Measurements from ENCODE around the gene ADSS2.

ADSS2 gene

DNA sequence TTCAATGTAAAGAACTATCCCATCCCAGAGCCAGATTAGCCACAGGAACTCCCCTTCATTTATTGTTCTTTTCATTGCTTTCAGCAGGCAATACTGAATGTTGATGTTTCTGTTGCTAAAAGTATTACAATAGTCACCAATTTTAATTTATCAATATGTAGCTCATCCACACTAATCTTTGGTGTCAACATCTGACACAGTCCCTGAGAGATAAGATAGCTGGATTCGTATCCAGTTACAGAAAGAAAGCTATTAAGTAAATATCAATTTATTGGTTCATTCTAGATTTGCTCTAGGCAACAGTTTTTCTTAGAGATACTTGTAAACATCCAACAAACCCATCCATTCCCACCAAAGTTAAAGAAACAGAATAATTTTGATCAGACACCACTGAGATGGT is 4.7 kb downstream of the ADSS2 start:
- H3K4me3 ChIP-seq (ENCODE audit: low read depth, low read length) = no peak overlapping the region
- TF ChIP-seq, protein P1, sequence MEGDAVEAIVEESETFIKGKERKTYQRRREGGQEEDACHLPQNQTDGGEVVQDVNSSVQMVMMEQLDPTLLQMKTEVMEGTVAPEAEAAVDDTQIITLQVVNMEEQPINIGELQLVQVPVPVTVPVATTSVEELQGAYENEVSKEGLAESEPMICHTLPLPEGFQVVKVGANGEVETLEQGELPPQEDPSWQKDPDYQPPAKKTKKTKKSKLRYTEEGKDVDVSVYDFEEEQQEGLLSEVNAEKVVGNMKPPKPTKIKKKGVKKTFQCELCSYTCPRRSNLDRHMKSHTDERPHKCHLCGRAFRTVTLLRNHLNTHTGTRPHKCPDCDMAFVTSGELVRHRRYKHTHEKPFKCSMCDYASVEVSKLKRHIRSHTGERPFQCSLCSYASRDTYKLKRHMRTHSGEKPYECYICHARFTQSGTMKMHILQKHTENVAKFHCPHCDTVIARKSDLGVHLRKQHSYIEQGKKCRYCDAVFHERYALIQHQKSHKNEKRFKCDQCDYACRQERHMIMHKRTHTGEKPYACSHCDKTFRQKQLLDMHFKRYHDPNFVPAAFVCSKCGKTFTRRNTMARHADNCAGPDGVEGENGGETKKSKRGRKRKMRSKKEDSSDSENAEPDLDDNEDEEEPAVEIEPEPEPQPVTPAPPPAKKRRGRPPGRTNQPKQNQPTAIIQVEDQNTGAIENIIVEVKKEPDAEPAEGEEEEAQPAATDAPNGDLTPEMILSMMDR (IDR thresholded peaks at IDR 0.05; ENCODE audit: low read depth, low read length, missing control alignments) = no peak
- DNase-seq (ENCODE audit: low read depth) = no peak
- in situ Hi-C loops (cut with HindIII; ENCODE audit: low sequenced_read_pairs) = no loop called here

DNA sequence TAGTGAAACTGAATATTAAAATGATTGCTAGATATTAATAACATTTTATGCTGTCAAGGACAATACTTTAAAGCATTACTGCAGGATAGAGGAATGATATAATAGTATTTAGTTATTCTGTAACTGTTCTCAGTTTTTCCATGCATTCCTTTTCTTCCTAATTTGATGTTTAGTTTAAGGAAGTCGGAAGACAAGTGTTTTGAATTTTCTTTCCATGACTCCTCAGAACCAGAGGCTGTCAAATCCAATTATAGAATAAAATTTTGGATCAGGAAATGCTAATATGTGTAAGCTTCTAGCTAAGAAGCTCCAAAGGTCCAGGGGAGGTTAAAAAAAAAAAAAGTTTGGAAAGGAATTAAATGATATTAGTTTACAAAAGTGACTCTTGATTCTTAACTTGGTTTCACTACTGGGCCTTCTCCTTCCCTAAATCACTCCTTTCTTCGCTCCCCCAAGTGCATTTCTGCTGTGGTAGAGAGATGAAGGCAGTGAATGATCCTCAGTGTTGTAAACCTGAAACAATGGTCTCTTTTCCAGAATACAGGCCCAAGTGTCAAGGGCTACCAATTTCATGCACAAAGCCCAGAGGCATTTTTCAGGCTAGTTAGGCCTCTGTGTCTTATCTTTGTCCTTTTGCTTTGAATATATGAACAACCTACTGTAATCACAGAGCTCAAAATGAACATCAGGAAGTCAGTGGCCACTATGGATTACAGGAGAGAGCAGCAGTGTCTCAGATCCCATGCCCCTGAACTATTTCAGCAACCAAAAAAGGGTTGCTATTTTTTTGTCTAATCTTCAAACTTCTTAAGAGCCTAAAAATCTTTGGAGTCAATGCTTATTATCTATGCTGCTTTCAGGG is 6.2 kb downstream of the ADSS2 start:
- H3K4me3 ChIP-seq (ENCODE audit: low read depth, low read length) = no peak overlapping the region
- TF ChIP-seq, protein P1 (IDR thresholded peaks at IDR 0.05; ENCODE audit: low read depth, low read length, missing control alignments) = no peak
- in situ Hi-C loops (cut with HindIII; ENCODE audit: low sequenced_read_pairs) = no loop called here
- no peak for DNase-seq (ENCODE audit: low read depth)

DNA sequence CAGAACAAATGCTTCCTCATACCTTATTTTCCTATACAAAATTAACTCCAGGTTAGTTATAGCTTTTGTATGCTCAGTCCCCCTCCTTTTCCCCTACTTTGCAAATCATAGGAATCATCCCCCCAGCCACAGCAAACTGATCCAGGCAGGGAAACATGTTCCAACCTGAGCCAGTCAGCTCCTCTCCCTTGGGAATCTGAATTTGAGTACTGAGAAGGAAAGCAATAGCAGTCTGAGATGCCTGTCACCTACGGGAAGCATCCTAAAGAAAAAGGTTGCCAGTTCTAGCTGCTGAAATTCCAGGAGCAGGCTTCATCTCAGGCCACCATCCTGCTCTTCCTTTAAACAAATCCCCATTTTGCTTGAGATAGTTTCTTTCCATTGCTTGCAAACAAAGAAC is 6.9 kb downstream of the ADSS2 start:
- TF ChIP-seq, protein P1 (IDR thresholded peaks at IDR 0.05; ENCODE audit: low read depth, low read length, missing control alignments) = no peak
- no peak overlapping the region for H3K4me3 ChIP-seq (ENCODE audit: low read depth, low read length)
- DNase-seq (ENCODE audit: low read depth) = no peak
- in situ Hi-C loops (cut with HindIII; ENCODE audit: low sequenced_read_pairs) = no loop called here

DNA sequence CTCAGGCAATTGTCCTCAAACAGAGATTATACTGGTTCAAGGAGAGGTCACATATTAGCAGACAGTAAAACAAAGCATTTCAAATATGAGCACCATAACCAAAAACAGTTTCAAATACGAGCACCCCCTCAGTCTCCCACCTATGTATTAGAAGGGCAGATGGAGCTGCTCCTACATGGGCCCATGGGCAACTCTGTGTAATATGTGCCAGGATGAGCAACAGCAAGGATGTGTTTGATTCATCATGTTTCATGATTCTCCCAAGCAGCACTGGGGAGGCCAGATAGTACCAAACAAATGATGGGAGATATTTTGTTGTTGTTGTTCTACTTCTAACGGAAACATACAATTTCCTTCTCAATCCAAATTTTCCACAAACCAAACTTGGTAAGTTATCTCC is 8.9 kb downstream of the ADSS2 start:
- in situ Hi-C loops (cut with HindIII; ENCODE audit: low sequenced_read_pairs) = no loop called here
- no peak for DNase-seq (ENCODE audit: low read depth)
- TF ChIP-seq, protein P1 (IDR thresholded peaks at IDR 0.05; ENCODE audit: low read depth, low read length, missing control alignments) = no peak
- H3K4me3 ChIP-seq (ENCODE audit: low read depth, low read length) = no peak overlapping the region

DNA sequence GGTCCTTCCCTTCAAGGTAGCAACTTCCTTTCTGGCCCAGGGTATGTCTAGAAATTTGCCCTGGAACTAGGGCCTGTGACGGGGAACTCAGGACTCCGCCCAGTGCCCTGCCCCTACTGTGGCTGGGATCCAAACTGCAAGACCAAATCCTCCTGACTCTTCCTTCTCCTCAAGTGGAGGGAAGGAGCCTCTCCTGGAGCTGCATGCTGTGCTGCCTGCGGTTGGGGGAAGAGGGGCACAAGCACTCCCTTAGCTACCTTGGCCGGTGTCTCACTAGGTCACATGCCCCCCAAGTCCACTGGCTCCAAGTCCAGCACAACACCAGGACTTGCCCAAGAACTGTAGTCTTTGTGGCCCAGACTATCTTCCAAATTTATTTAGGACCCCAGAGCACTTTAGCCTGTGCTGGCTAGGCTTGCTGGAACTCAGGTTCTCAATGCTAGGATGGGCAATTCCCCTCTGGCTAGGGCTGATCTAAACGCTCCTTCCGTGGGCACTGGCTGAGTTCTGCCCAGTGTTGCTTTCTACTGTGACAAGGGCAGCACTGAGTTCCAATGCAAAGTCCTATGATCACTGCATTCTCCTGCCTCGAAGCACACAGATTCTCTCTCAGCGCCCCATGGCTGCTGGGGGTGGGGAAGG is 12.2 kb downstream of the ADSS2 start:
- no peak overlapping the region for H3K4me3 ChIP-seq (ENCODE audit: low read depth, low read length)
- DNase-seq (ENCODE audit: low read depth) = no peak
- in situ Hi-C loops (cut with HindIII; ENCODE audit: low sequenced_read_pairs) = no loop called here
- TF ChIP-seq, protein P1 (IDR thresholded peaks at IDR 0.05; ENCODE audit: low read depth, low read length, missing control alignments) = no peak

DNA sequence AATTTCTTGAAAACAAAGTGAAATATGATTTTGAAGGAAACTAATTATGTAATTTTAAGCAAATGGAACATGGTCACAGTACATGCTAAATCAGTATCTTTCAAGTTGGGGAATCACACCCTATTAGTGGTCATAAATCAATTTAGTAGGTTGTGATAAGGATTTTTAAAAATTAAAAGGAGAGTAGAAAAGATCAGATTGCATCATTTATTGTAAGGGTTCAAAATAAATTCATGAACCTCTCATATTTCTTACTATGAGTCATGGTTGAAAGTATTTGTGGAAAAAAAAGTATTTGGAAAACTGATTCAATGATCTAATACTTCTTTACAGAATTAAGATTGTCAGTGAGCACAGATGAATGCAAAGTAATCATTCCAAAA is 14.6 kb downstream of the ADSS2 start:
- H3K4me3 ChIP-seq (ENCODE audit: low read depth, low read length) = no peak overlapping the region
- no peak for DNase-seq (ENCODE audit: low read depth)
- in situ Hi-C loops (cut with HindIII; ENCODE audit: low sequenced_read_pairs) = no loop called here
- TF ChIP-seq, protein P1 (IDR thresholded peaks at IDR 0.05; ENCODE audit: low read depth, low read length, missing control alignments) = no peak

All from astrocyte of the cerebellum (primary cell).